Smooth muscle cell (in vitro differentiated cells): ENCODE results near the gene TMIE. TPM values are rescaled to one million over a fixed set of nuclear protein-coding genes. Genes with fewer than 3 reads are reported as not detected.

Experiments used
- DNase-seq: peaks from one replicate; lab custom pipeline; 2025; ENCODE audit not compliant: unreplicated experiment; lab: John Stamatoyannopoulos, UW
- H2AFZ ChIP-seq: fragments of 200-600 bp; sonication (generic); 2 replicates; pipeline ENCODE4 v1.6.0; 2016; ENCODE audit warnings: antibody characterized with exemption, low read depth, mild to moderate bottlenecking
- H3F3A ChIP-seq: fragments of 200-600 bp; sonication (generic); 2 replicates; pipeline ENCODE4 v1.6.0; 2017; ENCODE audit warnings: antibody characterized with exemption, low read depth
- H3K27ac ChIP-seq: fragments of 200-600 bp; sonication (generic); 2 replicates; pipeline ENCODE4 v1.5.1; 2016; ENCODE audit warnings: low read depth, mild to moderate bottlenecking
- H3K27me3 ChIP-seq: fragments of 200-600 bp; sonication (generic); 2 replicates; pipeline ENCODE4 v1.6.1; 2016; ENCODE audit warnings: low read depth, mild to moderate bottlenecking
- H3K36me3 ChIP-seq: fragments of 200-600 bp; sonication (generic); 2 replicates; pipeline ENCODE4 v1.5.1; 2016; ENCODE audit warnings: low read depth
- H3K4me1 ChIP-seq: fragments of 200-600 bp; sonication (generic); 2 replicates; pipeline ENCODE4 v1.5.1; 2016; ENCODE audit warnings: low read depth
- H3K4me2 ChIP-seq: fragments of 200-600 bp; sonication (generic); 2 replicates; pipeline ENCODE4 v1.6.0; 2016; ENCODE audit warnings: mild to moderate bottlenecking
- H3K4me3 ChIP-seq: fragments of 200-600 bp; sonication (generic); 2 replicates; pipeline ENCODE4 v1.5.1; 2016; ENCODE audit warnings: mild to moderate bottlenecking
- H3K79me2 ChIP-seq: fragments of 200-600 bp; sonication (generic); 2 replicates; pipeline ENCODE4 v1.6.0; 2016; ENCODE audit warnings: low read depth, mild to moderate bottlenecking
- H3K9ac ChIP-seq: fragments of 200-600 bp; sonication (generic); 2 replicates; pipeline ENCODE4 v1.6.0; 2016; ENCODE audit warnings: low read depth
- H3K9me3 ChIP-seq: fragments of 200-600 bp; sonication (generic); replicated peaks from 2 replicates; pipeline ENCODE4 v1.5.1; 2016; ENCODE audit warnings: low read depth
- H4K20me1 ChIP-seq: fragments of 200-600 bp; sonication (generic); 2 replicates; pipeline ENCODE4 v1.6.0; 2016; ENCODE audit warnings: low read depth
- WGBS: methylation state at CpG from one replicate; pipeline ENCODE4 v1.1.7; 2016; ENCODE audit warnings: low lambda C conversion rate; 5-methylcytosine and 5-hydroxymethylcytosine counted together
- polyA plus RNA-seq: library from polyadenylated mRNA; unstranded; fragments of >200 nt; fragmentation: Nextera tagmentation; extraction: Ambion mirVana; gene quantifications from 2 replicates; pipeline ENCODE4 v1.2.1, GENCODE V29; 2016
- total RNA-seq: library from RNA; depleted of rRNA; stranded (reverse); fragments of >200 nt; gene quantifications from 2 replicates; pipeline ENCODE4 v1.2.3, GENCODE V29; 2014
- TF ChIP-seq, protein P1 (sequence below): fragments of 200-600 bp; sonication (generic); IDR thresholded peaks from 2 replicates; pipeline ENCODE4 v1.5.1; 2017; ENCODE audit warnings: borderline replicate concordance, mild to moderate bottlenecking, antibody characterized with exemption; ENCODE audit not compliant: insufficient read depth, poor library complexity, severe bottlenecking

The TMIE gene
- total and polyA plus RNA-seq, 2 experiments from 2014 or later, result 0.67 to 1.1 TPM

DNA sequence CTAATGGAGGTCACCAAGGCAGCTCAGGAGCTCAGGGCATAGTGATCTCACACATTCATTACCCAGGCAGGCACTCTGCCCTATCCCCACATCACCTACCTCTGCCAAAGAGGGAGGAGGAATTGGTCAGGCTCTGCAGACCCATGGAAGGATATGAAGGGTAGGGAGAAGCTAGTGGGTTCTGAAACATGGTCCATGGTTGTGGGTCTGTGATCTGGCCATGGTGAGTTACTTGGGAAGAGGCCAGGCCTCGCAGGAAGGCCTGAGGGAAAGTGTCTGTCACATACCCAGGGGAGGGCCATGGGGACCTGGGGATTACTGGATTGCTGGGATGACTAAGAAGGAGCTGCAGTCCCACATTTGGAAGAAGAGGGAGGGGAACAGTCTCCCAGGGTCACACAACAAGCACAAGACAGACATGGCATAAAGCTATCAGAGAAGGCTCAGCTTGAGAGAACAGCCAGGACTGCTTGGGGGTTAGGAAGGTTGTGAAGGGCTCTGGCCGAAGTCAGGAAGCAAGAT is 17.9 kb downstream of the TMIE start:
- TF ChIP-seq, protein P1, sequence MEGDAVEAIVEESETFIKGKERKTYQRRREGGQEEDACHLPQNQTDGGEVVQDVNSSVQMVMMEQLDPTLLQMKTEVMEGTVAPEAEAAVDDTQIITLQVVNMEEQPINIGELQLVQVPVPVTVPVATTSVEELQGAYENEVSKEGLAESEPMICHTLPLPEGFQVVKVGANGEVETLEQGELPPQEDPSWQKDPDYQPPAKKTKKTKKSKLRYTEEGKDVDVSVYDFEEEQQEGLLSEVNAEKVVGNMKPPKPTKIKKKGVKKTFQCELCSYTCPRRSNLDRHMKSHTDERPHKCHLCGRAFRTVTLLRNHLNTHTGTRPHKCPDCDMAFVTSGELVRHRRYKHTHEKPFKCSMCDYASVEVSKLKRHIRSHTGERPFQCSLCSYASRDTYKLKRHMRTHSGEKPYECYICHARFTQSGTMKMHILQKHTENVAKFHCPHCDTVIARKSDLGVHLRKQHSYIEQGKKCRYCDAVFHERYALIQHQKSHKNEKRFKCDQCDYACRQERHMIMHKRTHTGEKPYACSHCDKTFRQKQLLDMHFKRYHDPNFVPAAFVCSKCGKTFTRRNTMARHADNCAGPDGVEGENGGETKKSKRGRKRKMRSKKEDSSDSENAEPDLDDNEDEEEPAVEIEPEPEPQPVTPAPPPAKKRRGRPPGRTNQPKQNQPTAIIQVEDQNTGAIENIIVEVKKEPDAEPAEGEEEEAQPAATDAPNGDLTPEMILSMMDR, result no peak
- H3F3A ChIP-seq, result no peaks in the 10 kb centered on the region
- no peaks in the 10 kb centered on the region for H4K20me1 ChIP-seq
- H3K4me3 ChIP-seq, result no peak overlapping the region
- no peaks in the 10 kb centered on the region for H3K36me3 ChIP-seq
- no peak overlapping the region for H3K27ac ChIP-seq
- H3K4me1 ChIP-seq, result no peaks in the 10 kb centered on the region
- no peaks in the 10 kb centered on the region for H3K27me3 ChIP-seq
- no peak overlapping the region for H2AFZ ChIP-seq
- H3K79me2 ChIP-seq, result no peaks in the 10 kb centered on the region
- H3K9me3 ChIP-seq, result no peaks in the 10 kb centered on the region
- no peak for DNase-seq
- no peak overlapping the region for H3K4me2 ChIP-seq
- H3K9ac ChIP-seq, result no peak overlapping the region
- 53% methylated on average over 2 of the region's 2 CpGs for WGBS

DNA sequence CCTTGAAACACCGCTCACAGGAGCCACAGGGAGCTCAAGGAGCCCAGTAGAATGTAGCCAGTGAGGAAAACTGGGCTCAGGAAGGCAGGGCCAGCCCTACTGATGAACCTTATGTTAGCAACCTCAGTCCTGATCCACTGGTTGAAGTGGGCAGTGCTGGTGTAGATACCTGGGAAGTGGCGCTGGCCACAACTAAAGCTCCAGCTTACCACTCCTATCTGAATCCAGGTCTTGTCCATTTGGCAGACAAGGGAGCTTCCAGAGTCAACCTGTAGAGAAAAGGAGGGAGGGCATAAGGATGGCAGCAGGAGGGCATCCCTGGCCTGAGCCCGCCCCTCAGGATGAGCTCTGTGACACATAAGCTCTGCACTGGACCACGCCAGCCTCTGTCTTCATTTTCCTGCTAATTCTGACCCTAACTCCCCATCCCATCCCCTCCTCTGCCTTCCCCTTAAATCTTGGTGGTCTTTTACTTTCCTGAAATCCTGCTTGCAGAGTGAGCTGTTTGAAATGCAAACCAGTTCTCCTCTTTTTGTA is 18.6 kb downstream of the TMIE start:
- Histone ChIP-seq H3K9ac (no peak overlapping the region), H3K4me1 (no peaks in the 10 kb centered on the region), H3K36me3 (no peaks in the 10 kb centered on the region), H3K27ac (no peak overlapping the region), H3K4me3 (no peak overlapping the region), H3K9me3 (no peaks in the 10 kb centered on the region), H3F3A (no peaks in the 10 kb centered on the region), H3K4me2 (no peak overlapping the region), H2AFZ (no peak overlapping the region), H3K27me3 (no peaks in the 10 kb centered on the region), H4K20me1 (no peaks in the 10 kb centered on the region), H3K79me2 (no peaks in the 10 kb centered on the region)
- no peak for DNase-seq
- TF ChIP-seq, protein P1, result no peak
- WGBS, result 95% methylated on average over 4 of the region's 4 CpGs

DNA sequence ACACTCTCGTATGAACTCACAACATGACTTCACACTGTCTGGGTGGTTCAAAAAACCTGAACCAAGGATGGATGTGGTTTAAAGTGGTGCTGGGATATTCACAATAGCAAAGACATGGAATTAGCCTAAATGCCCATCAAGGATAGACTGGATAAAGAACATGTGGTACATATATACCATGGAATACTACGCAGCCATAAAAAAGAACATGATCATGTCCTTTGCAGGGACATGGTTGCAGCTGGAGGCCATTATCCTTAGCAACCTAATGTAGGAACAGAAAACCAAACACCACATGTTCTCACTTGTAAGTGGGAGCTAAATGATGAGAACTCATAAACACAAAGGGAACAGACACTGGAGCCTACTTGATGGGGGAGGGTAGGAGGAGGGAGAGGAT is 19.8 kb downstream of the TMIE start:
- no peak for DNase-seq
- H3K9ac ChIP-seq, result no peak overlapping the region
- no peaks in the 10 kb centered on the region for H3K27me3 ChIP-seq
- H3K79me2 ChIP-seq, result no peaks in the 10 kb centered on the region
- no peaks in the 10 kb centered on the region for H4K20me1 ChIP-seq
- WGBS, result 90% methylated on average over 2 of the region's 2 CpGs
- H3K4me1 ChIP-seq, result peaks cover 3% of the 10 kb centered on the region
- H3K9me3 ChIP-seq, result no peaks in the 10 kb centered on the region
- H3K4me2 ChIP-seq, result no peak overlapping the region
- peaks cover 7% of the 10 kb centered on the region for H3F3A ChIP-seq
- no peaks in the 10 kb centered on the region for H3K36me3 ChIP-seq
- TF ChIP-seq, protein P1, result no peak
- H3K27ac ChIP-seq, result no peak overlapping the region
- no peak overlapping the region for H3K4me3 ChIP-seq
- no peak overlapping the region for H2AFZ ChIP-seq

DNA sequence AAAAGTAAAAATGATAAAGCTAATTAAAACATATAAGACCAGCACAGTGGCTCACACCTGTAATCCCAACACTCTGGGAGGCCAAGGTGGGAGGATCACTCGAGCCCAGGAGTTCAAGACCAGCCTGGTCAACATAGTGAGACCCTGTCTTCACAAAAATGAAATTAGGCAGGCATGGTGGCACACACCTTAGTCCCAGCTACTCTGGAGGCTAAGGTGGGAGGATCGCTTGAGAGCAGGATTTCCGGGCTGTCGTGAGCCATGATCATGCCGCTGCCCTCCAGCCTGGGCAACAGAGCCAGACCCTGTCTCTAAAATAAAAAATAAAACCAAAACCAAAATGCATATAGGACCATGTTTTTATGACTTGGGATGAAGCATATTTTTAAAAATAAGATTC is 21.3 kb downstream of the TMIE start:
- no peaks in the 10 kb centered on the region for H3K27me3 ChIP-seq
- H3K79me2 ChIP-seq, result no peaks in the 10 kb centered on the region
- no peaks in the 10 kb centered on the region for H3K36me3 ChIP-seq
- H2AFZ ChIP-seq, result no peak overlapping the region
- H3K9me3 ChIP-seq, result no peaks in the 10 kb centered on the region
- no peaks in the 10 kb centered on the region for H4K20me1 ChIP-seq
- peaks cover 7% of the 10 kb centered on the region for H3K4me1 ChIP-seq
- 96% methylated on average over 5 of the region's 5 CpGs for WGBS
- no peak overlapping the region for H3K4me2 ChIP-seq
- H3F3A ChIP-seq, result peaks cover 10% of the 10 kb centered on the region
- DNase-seq, result no peak
- TF ChIP-seq, protein P1, result no peak
- H3K27ac ChIP-seq, result no peak overlapping the region
- no peak overlapping the region for H3K9ac ChIP-seq
- no peak overlapping the region for H3K4me3 ChIP-seq
